ENCODE data around the gene OTOS.

The OTOS gene

GRCh38 chr2:240145461-240145860 is 5.0 kb upstream of the OTOS start:
- no peak for DNase-seq
- H3K27me3 ChIP-seq (ENCODE audit: insufficient read depth, low read length) = no peaks in the 10 kb centered on the region
- H4K8ac ChIP-seq (ENCODE audit: low read depth, low read length) = no peak overlapping the region
- no peak overlapping the region for H3K14ac ChIP-seq (ENCODE audit: low read length)
- no peak overlapping the region for H3K23ac ChIP-seq (ENCODE audit: low read length)
- no peak overlapping the region for H2BK120ac ChIP-seq (ENCODE audit: insufficient read depth, low read length, poor library complexity)
- no peak overlapping the region for H2AFZ ChIP-seq (ENCODE audit: insufficient read depth, low read length, poor library complexity)
- no peak overlapping the region for H2AK5ac ChIP-seq (ENCODE audit: low read length)
- no peak overlapping the region for H2BK5ac ChIP-seq (ENCODE audit: low read depth, low read length, poor library complexity)
- no peak overlapping the region for H3K4me3 ChIP-seq (ENCODE audit: low read depth, low read length)
- no peaks in the 10 kb centered on the region for H3K79me2 ChIP-seq (ENCODE audit: control insufficient read depth, insufficient read depth, low read length, poor library complexity)
- H3K4me2 ChIP-seq (ENCODE audit: low read length) = no peak overlapping the region
- peaks cover 0 to 7% of the 10 kb centered on the region in 2 experiments for H3K4me1 ChIP-seq (ENCODE audit: control insufficient read depth in 1 of 2, insufficient read depth in 2 of 2, low read length in 2 of 2)
- no peak overlapping the region for H3K18ac ChIP-seq (ENCODE audit: low read length)
- H3K9ac ChIP-seq (ENCODE audit: low read length) = no peak overlapping the region
- H3K4ac ChIP-seq (ENCODE audit: low read depth, low read length) = no peak overlapping the region
- no CpG with 5 or more reads among the region's 13 CpGs for whole genome bisulfite sequencing (ENCODE audit: extremely low coverage, insufficient coverage, insufficient read length)
- peaks cover 13% of the 10 kb centered on the region for H3K9me3 ChIP-seq (ENCODE audit: insufficient read depth, low read depth, low read length)
- no peaks in the 10 kb centered on the region for H3K79me1 ChIP-seq (ENCODE audit: low read length)
- H2BK12ac ChIP-seq (ENCODE audit: low read length) = no peak overlapping the region
- H3K27ac ChIP-seq (ENCODE audit: low read depth, low read length) = no peak overlapping the region
- H4K91ac ChIP-seq (ENCODE audit: low read depth, low read length) = no peak overlapping the region
- no peak overlapping the region for H4K12ac ChIP-seq (ENCODE audit: low read depth, low read length)
- H3K36me3 ChIP-seq (ENCODE audit: control insufficient read depth in 1 of 2, insufficient read depth in 2 of 2, low read length in 2 of 2) = no peaks in the 10 kb centered on the region

GRCh38 chr2:240144649-240145261 is 4.3 kb upstream of the OTOS start:
- no peaks in the 10 kb centered on the region for H3K79me1 ChIP-seq (ENCODE audit: low read length)
- H4K12ac ChIP-seq (ENCODE audit: low read depth, low read length) = no peak overlapping the region
- H3K27ac ChIP-seq (ENCODE audit: low read depth, low read length) = no peak overlapping the region
- H4K8ac ChIP-seq (ENCODE audit: low read depth, low read length) = no peak overlapping the region
- H3K4me1 ChIP-seq (ENCODE audit: control insufficient read depth in 1 of 2, insufficient read depth in 2 of 2, low read length in 2 of 2) = peaks cover 0 to 7% of the 10 kb centered on the region in 2 experiments
- no peak overlapping the region for H4K91ac ChIP-seq (ENCODE audit: low read depth, low read length)
- no peak overlapping the region for H2BK12ac ChIP-seq (ENCODE audit: low read length)
- H3K4me2 ChIP-seq (ENCODE audit: low read length) = no peak overlapping the region
- no peaks in the 10 kb centered on the region for H3K79me2 ChIP-seq (ENCODE audit: control insufficient read depth, insufficient read depth, low read length, poor library complexity)
- H3K9ac ChIP-seq (ENCODE audit: low read length) = no peak overlapping the region
- DNase-seq = no peak
- H3K23ac ChIP-seq (ENCODE audit: low read length) = no peak overlapping the region
- H3K4ac ChIP-seq (ENCODE audit: low read depth, low read length) = no peak overlapping the region
- no peak overlapping the region for H3K18ac ChIP-seq (ENCODE audit: low read length)
- H3K4me3 ChIP-seq (ENCODE audit: low read depth, low read length) = no peak overlapping the region
- H2BK120ac ChIP-seq (ENCODE audit: insufficient read depth, low read length, poor library complexity) = no peak overlapping the region
- H3K14ac ChIP-seq (ENCODE audit: low read length) = no peak overlapping the region
- no peaks in the 10 kb centered on the region for H3K27me3 ChIP-seq (ENCODE audit: insufficient read depth, low read length)
- H2AK5ac ChIP-seq (ENCODE audit: low read length) = no peak overlapping the region
- no peak overlapping the region for H2BK5ac ChIP-seq (ENCODE audit: low read depth, low read length, poor library complexity)
- no peaks in the 10 kb centered on the region for H3K36me3 ChIP-seq (ENCODE audit: control insufficient read depth in 1 of 2, insufficient read depth in 2 of 2, low read length in 2 of 2)
- H3K9me3 ChIP-seq (ENCODE audit: insufficient read depth, low read depth, low read length) = peaks cover 13% of the 10 kb centered on the region
- no CpG with 5 or more reads among the region's 20 CpGs for WGBS (ENCODE audit: extremely low coverage, insufficient coverage, insufficient read length)
- no peak overlapping the region for H2AFZ ChIP-seq (ENCODE audit: insufficient read depth, low read length, poor library complexity)

- no peak overlapping the region for H3K23ac ChIP-seq (ENCODE audit: low read length)
- H3K4me2 ChIP-seq (ENCODE audit: low read length) = no peak overlapping the region
- peak; percentile 63 to 82 for DNase-seq
- no peak overlapping the region for H3K9ac ChIP-seq (ENCODE audit: low read length)
- no peak overlapping the region for H2BK12ac ChIP-seq (ENCODE audit: low read length)
- peaks cover 0 to 6% of the 10 kb centered on the region in 2 experiments for H3K4me1 ChIP-seq (ENCODE audit: control insufficient read depth in 1 of 2, insufficient read depth in 2 of 2, low read length in 2 of 2)
- H2BK5ac ChIP-seq (ENCODE audit: low read depth, low read length, poor library complexity) = no peak overlapping the region
- H3K14ac ChIP-seq (ENCODE audit: low read length) = no peak overlapping the region
- no peak overlapping the region for H4K8ac ChIP-seq (ENCODE audit: low read depth, low read length)
- H3K36me3 ChIP-seq (ENCODE audit: control insufficient read depth in 1 of 2, insufficient read depth in 2 of 2, low read length in 2 of 2) = no peaks in the 10 kb centered on the region
- H3K9me3 ChIP-seq (ENCODE audit: insufficient read depth, low read depth, low read length) = peaks cover 13% of the 10 kb centered on the region
- no peaks in the 10 kb centered on the region for H3K79me2 ChIP-seq (ENCODE audit: control insufficient read depth, insufficient read depth, low read length, poor library complexity)
- H3K18ac ChIP-seq (ENCODE audit: low read length) = no peak overlapping the region
- no peak overlapping the region for H2AK5ac ChIP-seq (ENCODE audit: low read length)
- H3K27ac ChIP-seq (ENCODE audit: low read depth, low read length) = no peak overlapping the region
- no peak overlapping the region for H4K12ac ChIP-seq (ENCODE audit: low read depth, low read length)
- no peaks in the 10 kb centered on the region for H3K27me3 ChIP-seq (ENCODE audit: insufficient read depth, low read length)
- no CpG with 5 or more reads among the region's 36 CpGs for WGBS (ENCODE audit: extremely low coverage, insufficient coverage, insufficient read length)
- H3K79me1 ChIP-seq (ENCODE audit: low read length) = no peaks in the 10 kb centered on the region
- no peak overlapping the region for H2BK120ac ChIP-seq (ENCODE audit: insufficient read depth, low read length, poor library complexity)
- no peak overlapping the region for H3K4ac ChIP-seq (ENCODE audit: low read depth, low read length)
- no peak overlapping the region for H3K4me3 ChIP-seq (ENCODE audit: low read depth, low read length)
- H2AFZ ChIP-seq (ENCODE audit: insufficient read depth, low read length, poor library complexity) = no peak overlapping the region
- H4K91ac ChIP-seq (ENCODE audit: low read depth, low read length) = no peak overlapping the region
Measured at GRCh38 chr2:240143801-240144648, 3.6 kb upstream of the OTOS start.

- no peak overlapping the region for H2BK5ac ChIP-seq (ENCODE audit: low read depth, low read length, poor library complexity)
- no peak overlapping the region for H3K18ac ChIP-seq (ENCODE audit: low read length)
- DNase-seq = no peak
- no peak overlapping the region for H4K8ac ChIP-seq (ENCODE audit: low read depth, low read length)
- H3K4me3 ChIP-seq (ENCODE audit: low read depth, low read length) = no peak overlapping the region
- H3K4me1 ChIP-seq (ENCODE audit: control insufficient read depth in 1 of 2, insufficient read depth in 2 of 2, low read length in 2 of 2) = no peaks in the 10 kb centered on the region
- H2BK12ac ChIP-seq (ENCODE audit: low read length) = no peak overlapping the region
- no peak overlapping the region for H3K23ac ChIP-seq (ENCODE audit: low read length)
- H3K79me1 ChIP-seq (ENCODE audit: low read length) = no peaks in the 10 kb centered on the region
- no peak overlapping the region for H3K4me2 ChIP-seq (ENCODE audit: low read length)
- peaks cover 13% of the 10 kb centered on the region for H3K9me3 ChIP-seq (ENCODE audit: insufficient read depth, low read depth, low read length)
- no peak overlapping the region for H2BK120ac ChIP-seq (ENCODE audit: insufficient read depth, low read length, poor library complexity)
- WGBS (ENCODE audit: extremely low coverage, insufficient coverage, insufficient read length) = no CpG with 5 or more reads among the region's 6 CpGs
- H4K12ac ChIP-seq (ENCODE audit: low read depth, low read length) = no peak overlapping the region
- no peak overlapping the region for H2AFZ ChIP-seq (ENCODE audit: insufficient read depth, low read length, poor library complexity)
- H3K27ac ChIP-seq (ENCODE audit: low read depth, low read length) = no peak overlapping the region
- no peak overlapping the region for H2AK5ac ChIP-seq (ENCODE audit: low read length)
- no peak overlapping the region for H3K14ac ChIP-seq (ENCODE audit: low read length)
- no peak overlapping the region for H3K9ac ChIP-seq (ENCODE audit: low read length)
- no peak overlapping the region for H4K91ac ChIP-seq (ENCODE audit: low read depth, low read length)
- no peaks in the 10 kb centered on the region for H3K36me3 ChIP-seq (ENCODE audit: control insufficient read depth in 1 of 2, insufficient read depth in 2 of 2, low read length in 2 of 2)
- no peak overlapping the region for H3K4ac ChIP-seq (ENCODE audit: low read depth, low read length)
- no peaks in the 10 kb centered on the region for H3K27me3 ChIP-seq (ENCODE audit: insufficient read depth, low read length)
- no peaks in the 10 kb centered on the region for H3K79me2 ChIP-seq (ENCODE audit: control insufficient read depth, insufficient read depth, low read length, poor library complexity)
Measured at GRCh38 chr2:240143276-240143675, 2.8 kb upstream of the OTOS start.

Data from trophoblast cell (in vitro differentiated cells and primary cell).